Gastroesophageal sphincter (tissue), 3 donors: ENCODE measurements around the gene PELI1.

Experiments used
- POLR2A ChIP-seq, 2 donors: fragments of 450-650 bp; IDR thresholded peaks; one replicate each; pipeline ENCODE4 v1.6.1; 2017; ENCODE audit warnings: antibody characterized with exemption in 2 of 2, mild to moderate bottlenecking in 2 of 2, moderate library complexity in 1 of 2
- POLR2AphosphoS5 ChIP-seq: sonication (generic); formaldehyde crosslinking; IDR thresholded peaks from one replicate; pipeline ENCODE4 v1.6.1; 2017; ENCODE audit warnings: antibody characterized with exemption
- TF ChIP-seq, protein P1 (sequence below), 4 experiments: fragments of 200-600 bp in 2 of 4; fragments of 450-650 bp in 2 of 4; sonication (generic) in 1 of 4; IDR thresholded peaks; one replicate each; pipeline ENCODE4 v1.5.1; 2017 to 2019; ENCODE audit warnings: antibody characterized with exemption in 4 of 4, mild to moderate bottlenecking in 2 of 4, moderate library complexity in 2 of 4

DNA sequence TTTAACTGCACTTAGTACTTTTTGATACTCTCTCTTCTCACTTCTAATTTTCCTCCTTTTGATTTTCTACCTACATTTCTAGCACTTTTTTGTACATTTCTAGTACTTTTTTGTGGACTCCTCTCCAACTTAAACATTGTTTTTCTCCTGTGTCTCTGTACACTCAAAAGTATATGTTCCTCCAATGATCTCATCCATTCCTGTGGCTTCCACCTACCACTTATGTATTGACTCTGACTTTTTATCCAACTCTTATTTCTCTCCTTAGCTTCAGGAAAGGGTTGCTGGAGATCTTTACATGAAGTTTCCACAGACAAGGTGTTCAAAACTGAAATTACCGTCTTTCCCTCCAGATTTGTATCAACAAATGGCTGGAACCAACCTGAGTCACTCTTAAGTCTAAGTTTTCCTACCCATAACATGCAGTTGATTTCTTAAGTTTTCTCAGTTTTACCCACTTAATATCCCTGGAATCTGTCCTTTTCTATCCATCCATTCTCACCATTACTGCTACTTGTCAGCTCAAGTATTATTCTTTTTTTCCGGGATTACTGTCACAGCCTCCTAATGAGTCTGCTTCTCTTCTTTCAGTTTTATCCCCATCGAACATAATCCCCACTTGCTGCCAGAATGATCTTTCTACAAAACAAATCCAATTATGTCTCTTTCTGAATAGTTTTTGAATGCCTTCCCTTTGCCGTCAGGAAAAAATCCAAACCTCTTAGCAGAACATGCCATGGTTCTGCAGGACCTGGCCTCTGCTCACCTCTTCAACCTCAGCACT, 22.6 kb upstream of the PELI1 start:
- TF ChIP-seq POLR2A (IDR thresholded peaks at IDR 0.05) (no peak), POLR2AphosphoS5 (no peak)
- TF ChIP-seq, protein P1, sequence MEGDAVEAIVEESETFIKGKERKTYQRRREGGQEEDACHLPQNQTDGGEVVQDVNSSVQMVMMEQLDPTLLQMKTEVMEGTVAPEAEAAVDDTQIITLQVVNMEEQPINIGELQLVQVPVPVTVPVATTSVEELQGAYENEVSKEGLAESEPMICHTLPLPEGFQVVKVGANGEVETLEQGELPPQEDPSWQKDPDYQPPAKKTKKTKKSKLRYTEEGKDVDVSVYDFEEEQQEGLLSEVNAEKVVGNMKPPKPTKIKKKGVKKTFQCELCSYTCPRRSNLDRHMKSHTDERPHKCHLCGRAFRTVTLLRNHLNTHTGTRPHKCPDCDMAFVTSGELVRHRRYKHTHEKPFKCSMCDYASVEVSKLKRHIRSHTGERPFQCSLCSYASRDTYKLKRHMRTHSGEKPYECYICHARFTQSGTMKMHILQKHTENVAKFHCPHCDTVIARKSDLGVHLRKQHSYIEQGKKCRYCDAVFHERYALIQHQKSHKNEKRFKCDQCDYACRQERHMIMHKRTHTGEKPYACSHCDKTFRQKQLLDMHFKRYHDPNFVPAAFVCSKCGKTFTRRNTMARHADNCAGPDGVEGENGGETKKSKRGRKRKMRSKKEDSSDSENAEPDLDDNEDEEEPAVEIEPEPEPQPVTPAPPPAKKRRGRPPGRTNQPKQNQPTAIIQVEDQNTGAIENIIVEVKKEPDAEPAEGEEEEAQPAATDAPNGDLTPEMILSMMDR (IDR thresholded peaks at IDR 0.05) = no peak
